CD14-positive monocyte (primary cell): Measurements from ENCODE around the gene SCUBE3. TPM values are rescaled to one million over a fixed set of nuclear protein-coding genes. Genes with fewer than 3 reads are reported as not detected.

ENCODE experiments used
- DNase-seq, 3 donors: peaks; one replicate each; pipeline ENCODE4 v3.0.0-alpha.2; 2011 to 2022
- H2AFZ ChIP-seq: 2 replicates; pipeline ENCODE4 v1.6.0; 2012; ENCODE audit warnings: mild to moderate bottlenecking, low read depth, low read length, inconsistent platforms; ENCODE audit not compliant: insufficient read depth, poor library complexity, severe bottlenecking
- H3K27ac ChIP-seq, 2 donors: 1 replicate in 1 of 2; 2 replicates in 1 of 2; pipeline ENCODE4 v1.5.1; 2012 to 2013; ENCODE audit warnings: low read length in 2 of 2, control low read depth in 1 of 2, inconsistent platforms in 1 of 2, low read depth in 1 of 2, mild to moderate bottlenecking in 1 of 2
- H3K27me3 ChIP-seq, 2 donors: one replicate each; pipeline versions ENCODE4 v1.6.0 to v1.6.1; 2011 to 2013; ENCODE audit warnings: low read length in 2 of 2; ENCODE audit not compliant: control insufficient read depth in 2 of 2, insufficient read depth in 2 of 2
- H3K36me3 ChIP-seq, 2 donors: replicated peaks in 1 of 2; 1 replicate in 1 of 2; 2 replicates in 1 of 2; pipeline versions ENCODE4 v1.5.1 to v1.6.1; 2012 to 2013; ENCODE audit warnings: low read length in 2 of 2, control low read depth in 1 of 2, inconsistent platforms in 1 of 2, mild to moderate bottlenecking in 1 of 2; ENCODE audit not compliant: insufficient read depth in 2 of 2, control insufficient read depth in 1 of 2
- H3K4me1 ChIP-seq, 2 donors: 1 replicate in 1 of 2; 2 replicates in 1 of 2; pipeline versions ENCODE4 v1.5.1 to v1.6.1; 2012 to 2013; ENCODE audit warnings: low read length in 2 of 2, control low read depth in 1 of 2, inconsistent platforms in 1 of 2, mild to moderate bottlenecking in 1 of 2, moderate library complexity in 1 of 2; ENCODE audit not compliant: insufficient read depth in 2 of 2, control insufficient read depth in 1 of 2
- H3K4me2 ChIP-seq: replicated peaks from 2 replicates; pipeline ENCODE3; 2012; ENCODE audit warnings: low read length, moderate library complexity, mild to moderate bottlenecking; ENCODE audit not compliant: poor library complexity, severe bottlenecking; ENCODE audit errors: extremely low read depth
- H3K4me3 ChIP-seq, 3 experiments: fragments of 200-600 bp in 1 of 3; sonication (generic) in 1 of 3; replicated peaks in 1 of 3; 1 replicate in 2 of 3; 2 replicates in 1 of 3; pipeline ENCODE4 v1.5.1; 2011 to 2013; ENCODE audit warnings: low read length in 3 of 3, mild to moderate bottlenecking in 3 of 3, control low read depth in 2 of 3, low read depth in 2 of 3, inconsistent platforms in 1 of 3, moderate library complexity in 1 of 3
- H3K79me2 ChIP-seq: 2 replicates; pipeline ENCODE4 v1.6.0; 2012; ENCODE audit warnings: mild to moderate bottlenecking, control low read depth, inconsistent platforms, low read length, moderate library complexity; ENCODE audit not compliant: insufficient read depth
- H3K9ac ChIP-seq: 2 replicates; pipeline ENCODE4 v1.6.0; 2017; ENCODE audit warnings: low read length, mild to moderate bottlenecking; ENCODE audit not compliant: insufficient read depth, poor library complexity, severe bottlenecking
- H3K9me3 ChIP-seq, 2 donors: replicated peaks in 1 of 2; 1 replicate in 1 of 2; 2 replicates in 1 of 2; pipeline versions ENCODE4 v1.5.1 to v1.6.1; 2012 to 2013; ENCODE audit warnings: low read length in 2 of 2, control low read depth in 1 of 2; ENCODE audit not compliant: control insufficient read depth in 1 of 2, insufficient read depth in 1 of 2
- H4K20me1 ChIP-seq: 2 replicates; pipeline ENCODE4 v1.6.0; 2012; ENCODE audit warnings: mild to moderate bottlenecking, low read length, control low read depth, moderate library complexity; ENCODE audit not compliant: insufficient read depth
- H3K27ac Mint-ChIP-seq, 7 donors: one replicate each; pipeline ENCODE4 v1.8.0; 2020; ENCODE audit warnings: mild to moderate bottlenecking in 7 of 7, mixed read lengths in 7 of 7, moderate library complexity in 6 of 7, inconsistent platforms in 2 of 7
- H3K27me3 Mint-ChIP-seq, 3 donors: one replicate each; pipeline ENCODE4 v1.8.0; 2021 to 2022; ENCODE audit warnings: low read depth in 3 of 3, mild to moderate bottlenecking in 3 of 3, mixed read lengths in 3 of 3, moderate library complexity in 3 of 3, inconsistent platforms in 1 of 3
- H3K36me3 Mint-ChIP-seq, 2 donors: one replicate each; pipeline ENCODE4 v1.8.0; 2020; ENCODE audit warnings: mixed read lengths in 2 of 2, inconsistent platforms in 1 of 2, mild to moderate bottlenecking in 1 of 2
- H3K4me1 Mint-ChIP-seq: one replicate; pipeline ENCODE4 v1.8.0; 2020; ENCODE audit warnings: mild to moderate bottlenecking, mixed read lengths
- H3K4me3 Mint-ChIP-seq, 2 donors: one replicate each; pipeline ENCODE4 v1.8.0; 2020; ENCODE audit warnings: mild to moderate bottlenecking in 2 of 2, mixed read lengths in 2 of 2, moderate library complexity in 1 of 2
- H3K9me3 Mint-ChIP-seq, 7 donors: one replicate each; pipeline ENCODE4 v1.8.0; 2020 to 2022; ENCODE audit warnings: mixed read lengths in 7 of 7, mild to moderate bottlenecking in 6 of 7, moderate library complexity in 6 of 7, inconsistent platforms in 2 of 7
- CTCF ChIP-seq: fragments of 200-600 bp; IDR thresholded peaks from one replicate; pipeline ENCODE4 v1.8.0; 2022; ENCODE audit warnings: antibody characterized with exemption, mild to moderate bottlenecking
- WGBS: methylation state at CpG from one replicate; pipeline ENCODE4 v1.1.5; 2013; ENCODE audit warnings: missing lambda C conversion rate; ENCODE audit not compliant: insufficient coverage; 5-methylcytosine and 5-hydroxymethylcytosine counted together
- intact Hi-C, 2 donors: fragments of 100-400 bp; cut with micrococcal nuclease; formaldehyde crosslinking; loops; one replicate each; pipeline versions ENCODE4 v1.15.0 to v1.15.1; 2023
- polyA plus RNA-seq, 3 donors: library from polyadenylated mRNA; depleted of rRNA in 1 of 3; unstranded in 2 of 3; stranded (reverse) in 1 of 3; fragments of 300-500 nt in 2 of 3; fragments of >200 nt in 1 of 3; fragmentation: Illumina TruSeq in 2 of 3; gene quantifications; 1 replicate in 2 of 3; 2 replicates in 1 of 3; pipeline ENCODE4 v1.2.3, GENCODE V29; 2012 to 2021

SCUBE3 gene
- polyA plus RNA-seq, 3 donors: not detected

- Histone ChIP-seq H2AFZ (no peak overlapping the region), H3K4me3 (no peak overlapping the region), H3K4me1 (no peaks in the 10 kb centered on the region), H3K79me2 (no peaks in the 10 kb centered on the region), H3K36me3 (no peaks in the 10 kb centered on the region), H3K9me3 (no peaks in the 10 kb centered on the region), H3K27ac (no peak overlapping the region), H3K4me2 (no peak overlapping the region), H3K27me3 (peaks cover 0 to 9% of the 10 kb centered on the region in 2 donors), H3K9ac (no peak overlapping the region), H4K20me1 (no peaks in the 10 kb centered on the region)
- 100% methylated on average over 1 of the region's 1 CpG for WGBS
- Mint-ChIP-seq H3K27ac (no peak overlapping the region), H3K36me3 (no peaks in the 10 kb centered on the region), H3K4me3 (no peak overlapping the region), H3K27me3 (peaks cover 11 to 26% (median 13%) of the 10 kb centered on the region in 3 donors), H3K4me1 (peaks cover 2% of the 10 kb centered on the region), H3K9me3 (peaks cover 0 to 3% (median 0%) of the 10 kb centered on the region in 7 donors)
- no peak for TF ChIP-seq CTCF
- DNase-seq: no peak
- intact Hi-C loops: no loop called here
Measured at GRCh38 chr6:35185971-35186370, 27.8 kb upstream of the SCUBE3 start.

GRCh38 chr6:35186571-35186970 lies 27.2 kb upstream of the SCUBE3 start:
- H3K9me3 ChIP-seq: no peaks in the 10 kb centered on the region
- intact Hi-C loops: no loop called here
- peaks cover 0 to 9% of the 10 kb centered on the region in 2 donors for H3K27me3 ChIP-seq
- no peak overlapping the region for H2AFZ ChIP-seq
- no peak overlapping the region for H3K4me3 ChIP-seq
- no peaks in the 10 kb centered on the region for H3K36me3 ChIP-seq
- H3K79me2 ChIP-seq: no peaks in the 10 kb centered on the region
- H3K27ac ChIP-seq: no peak overlapping the region
- Mint-ChIP-seq H3K27me3 (peaks cover 10 to 22% (median 11%) of the 10 kb centered on the region in 3 donors), H3K4me1 (peaks cover 2% of the 10 kb centered on the region), H3K27ac (no peak overlapping the region), H3K9me3 (peaks cover 0 to 3% (median 0%) of the 10 kb centered on the region in 7 donors), H3K36me3 (no peaks in the 10 kb centered on the region), H3K4me3 (no peak overlapping the region)
- WGBS: 92% methylated on average over 1 of the region's 2 CpGs
- TF ChIP-seq CTCF: no peak
- H3K4me2 ChIP-seq: no peak overlapping the region
- no peak overlapping the region for H3K9ac ChIP-seq
- no peaks in the 10 kb centered on the region for H4K20me1 ChIP-seq
- H3K4me1 ChIP-seq: no peaks in the 10 kb centered on the region
- no peak for DNase-seq
